DND-41 (cell line): ENCODE data around the gene TLCD2.

Experiments used
- EZH2 ChIP-seq: IDR thresholded peaks from 3 replicates; pipeline ENCODE4 v1.6.1; 2012; ENCODE audit warnings: borderline replicate concordance, low read depth, mild to moderate bottlenecking, moderate library complexity, low read length, inconsistent platforms; ENCODE audit not compliant: severe bottlenecking
- TF ChIP-seq, protein P1 (sequence below): IDR thresholded peaks from 2 replicates; pipeline ENCODE4 v1.5.1; 2012; ENCODE audit warnings: borderline replicate concordance, low read length, moderate library complexity, mild to moderate bottlenecking; ENCODE audit not compliant: poor library complexity, severe bottlenecking; ENCODE audit errors: extremely low read depth

DNA sequence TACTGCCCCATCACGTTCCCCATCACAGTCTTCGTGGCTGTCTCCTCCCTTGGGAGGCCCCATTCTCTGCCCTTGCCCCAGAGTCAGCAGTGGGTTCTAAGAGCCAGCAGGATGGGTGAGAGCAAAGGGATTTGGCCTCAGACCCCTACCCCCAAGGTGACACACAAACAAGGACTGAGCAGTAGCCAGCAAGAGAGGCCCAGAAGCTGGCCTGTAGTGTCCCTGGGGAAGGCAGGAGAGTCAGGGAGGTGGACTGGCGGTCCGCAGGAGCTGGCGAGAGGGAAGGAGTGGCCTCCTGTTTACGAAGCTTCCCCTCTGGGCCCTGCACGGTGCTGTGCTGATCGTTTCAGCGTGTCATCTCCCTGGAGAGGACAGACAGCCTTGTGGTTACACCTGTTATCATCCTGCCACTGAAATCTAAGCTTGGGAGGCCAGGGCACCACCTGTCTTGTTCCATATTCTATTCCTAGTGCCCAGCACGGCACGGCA lies 22.7 kb upstream of the TLCD2 start:
- TF ChIP-seq, protein P1, sequence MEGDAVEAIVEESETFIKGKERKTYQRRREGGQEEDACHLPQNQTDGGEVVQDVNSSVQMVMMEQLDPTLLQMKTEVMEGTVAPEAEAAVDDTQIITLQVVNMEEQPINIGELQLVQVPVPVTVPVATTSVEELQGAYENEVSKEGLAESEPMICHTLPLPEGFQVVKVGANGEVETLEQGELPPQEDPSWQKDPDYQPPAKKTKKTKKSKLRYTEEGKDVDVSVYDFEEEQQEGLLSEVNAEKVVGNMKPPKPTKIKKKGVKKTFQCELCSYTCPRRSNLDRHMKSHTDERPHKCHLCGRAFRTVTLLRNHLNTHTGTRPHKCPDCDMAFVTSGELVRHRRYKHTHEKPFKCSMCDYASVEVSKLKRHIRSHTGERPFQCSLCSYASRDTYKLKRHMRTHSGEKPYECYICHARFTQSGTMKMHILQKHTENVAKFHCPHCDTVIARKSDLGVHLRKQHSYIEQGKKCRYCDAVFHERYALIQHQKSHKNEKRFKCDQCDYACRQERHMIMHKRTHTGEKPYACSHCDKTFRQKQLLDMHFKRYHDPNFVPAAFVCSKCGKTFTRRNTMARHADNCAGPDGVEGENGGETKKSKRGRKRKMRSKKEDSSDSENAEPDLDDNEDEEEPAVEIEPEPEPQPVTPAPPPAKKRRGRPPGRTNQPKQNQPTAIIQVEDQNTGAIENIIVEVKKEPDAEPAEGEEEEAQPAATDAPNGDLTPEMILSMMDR, result no peak
- TF ChIP-seq EZH2, result no peak
